T-helper 2 cell treated with Interferon-gamma antibody and Interleukin-4, amounts not matched to agents 5 μg/mL and 100 μg/mL, for 36 hours (primary cell): Measurements from ENCODE around the gene IGSF9B.

Experiments used
- DNase-seq: peaks from one replicate; pipeline ENCODE4 v3.0.0; 2021; ENCODE audit warnings: low spot score
- H3K27ac Mint-ChIP-seq: one replicate; pipeline ENCODE4 v1.8.0; 2021; ENCODE audit warnings: mild to moderate bottlenecking, mixed read lengths
- H3K27me3 Mint-ChIP-seq: one replicate; pipeline ENCODE4 v1.8.0; 2021; ENCODE audit warnings: low read depth, mixed read lengths
- H3K36me3 Mint-ChIP-seq: one replicate; pipeline ENCODE4 v1.8.0; 2021; ENCODE audit warnings: low read depth, mixed read lengths
- H3K4me1 Mint-ChIP-seq: one replicate; pipeline ENCODE4 v1.8.0; 2021; ENCODE audit warnings: low read depth, mixed read lengths
- H3K4me3 Mint-ChIP-seq: one replicate; pipeline ENCODE4 v1.8.0; 2022; ENCODE audit warnings: mild to moderate bottlenecking, moderate library complexity, mixed read lengths
- H3K9me3 Mint-ChIP-seq: one replicate; pipeline ENCODE4 v1.8.0; 2021; ENCODE audit warnings: mixed read lengths

IGSF9B gene

GRCh38 chr11:133934096-133934495 is 22.7 kb downstream of the IGSF9B start:
- peaks cover 68% of the 10 kb centered on the region for H3K36me3 Mint-ChIP-seq
- DNase-seq, result no peak
- no peak overlapping the region for H3K4me3 Mint-ChIP-seq
- H3K4me1 Mint-ChIP-seq, result peaks cover 22% of the 10 kb centered on the region
- H3K27ac Mint-ChIP-seq, result no peak overlapping the region
- no peaks in the 10 kb centered on the region for H3K9me3 Mint-ChIP-seq
- H3K27me3 Mint-ChIP-seq, result no peaks in the 10 kb centered on the region

- peaks cover 63% of the 10 kb centered on the region for H3K36me3 Mint-ChIP-seq
- peak overlapping the region; percentile 79 for H3K27ac Mint-ChIP-seq
- no peaks in the 10 kb centered on the region for H3K27me3 Mint-ChIP-seq
- DNase-seq, result no peak
- H3K4me3 Mint-ChIP-seq, result no peak overlapping the region
- peaks cover 33% of the 10 kb centered on the region for H3K4me1 Mint-ChIP-seq
- H3K9me3 Mint-ChIP-seq, result no peaks in the 10 kb centered on the region
These were observed 25.2 kb downstream of the IGSF9B start for GRCh38 chr11:133931449-133932060.

GRCh38 chr11:133930767-133931448 is 25.9 kb downstream of the IGSF9B start:
- DNase-seq, result no peak
- Mint-ChIP-seq H3K9me3 (no peaks in the 10 kb centered on the region), H3K4me3 (no peak overlapping the region), H3K36me3 (peaks cover 62% of the 10 kb centered on the region), H3K4me1 (peaks cover 31% of the 10 kb centered on the region), H3K27me3 (no peaks in the 10 kb centered on the region), H3K27ac (peak overlapping the region; percentile 41)

- H3K27ac Mint-ChIP-seq, result peak overlapping the region; percentile 88
- H3K4me1 Mint-ChIP-seq, result peaks cover 31% of the 10 kb centered on the region
- H3K36me3 Mint-ChIP-seq, result peaks cover 61% of the 10 kb centered on the region
- no peaks in the 10 kb centered on the region for H3K9me3 Mint-ChIP-seq
- H3K4me3 Mint-ChIP-seq, result no peak overlapping the region
- no peaks in the 10 kb centered on the region for H3K27me3 Mint-ChIP-seq
- no peak for DNase-seq
These were observed 26.6 kb downstream of the IGSF9B start for GRCh38 chr11:133930053-133930766.

GRCh38 chr11:133929401-133930052 is 27.2 kb downstream of the IGSF9B start:
- Mint-ChIP-seq H3K9me3 (no peaks in the 10 kb centered on the region), H3K36me3 (peaks cover 59% of the 10 kb centered on the region), H3K4me1 (peaks cover 27% of the 10 kb centered on the region), H3K27ac (peak overlapping the region; percentile 88), H3K4me3 (peak overlapping the region; percentile 81), H3K27me3 (no peaks in the 10 kb centered on the region)
- peak; percentile 23 for DNase-seq

- peak overlapping the region; percentile 81 for H3K4me3 Mint-ChIP-seq
- H3K4me1 Mint-ChIP-seq, result peaks cover 27% of the 10 kb centered on the region
- peak overlapping the region; percentile 88 for H3K27ac Mint-ChIP-seq
- H3K27me3 Mint-ChIP-seq, result no peaks in the 10 kb centered on the region
- peak; percentile 86 for DNase-seq
- H3K9me3 Mint-ChIP-seq, result no peaks in the 10 kb centered on the region
- peaks cover 58% of the 10 kb centered on the region for H3K36me3 Mint-ChIP-seq
These were observed 28.1 kb downstream of the IGSF9B start for GRCh38 chr11:133928628-133929059.

- Mint-ChIP-seq H3K4me1 (peaks cover 27% of the 10 kb centered on the region), H3K4me3 (peak overlapping the region; percentile 81), H3K27ac (peak overlapping the region; percentile 88), H3K27me3 (no peaks in the 10 kb centered on the region), H3K36me3 (peaks cover 58% of the 10 kb centered on the region), H3K9me3 (no peaks in the 10 kb centered on the region)
- peak; percentile 65 for DNase-seq
These were observed 28.8 kb downstream of the IGSF9B start for GRCh38 chr11:133927690-133928627.

GRCh38 chr11:133926466-133927246 is 30.1 kb downstream of the IGSF9B start:
- Mint-ChIP-seq H3K9me3 (no peaks in the 10 kb centered on the region), H3K27me3 (no peaks in the 10 kb centered on the region), H3K4me1 (peaks cover 26% of the 10 kb centered on the region), H3K4me3 (no peak overlapping the region), H3K27ac (peak overlapping the region; percentile 31), H3K36me3 (peaks cover 63% of the 10 kb centered on the region)
- DNase-seq, result no peak

- no peak overlapping the region for H3K4me3 Mint-ChIP-seq
- DNase-seq, result no peak
- peaks cover 62% of the 10 kb centered on the region for H3K36me3 Mint-ChIP-seq
- peaks cover 27% of the 10 kb centered on the region for H3K4me1 Mint-ChIP-seq
- no peaks in the 10 kb centered on the region for H3K27me3 Mint-ChIP-seq
- no peaks in the 10 kb centered on the region for H3K9me3 Mint-ChIP-seq
- H3K27ac Mint-ChIP-seq, result no peak overlapping the region
These were observed 31.0 kb downstream of the IGSF9B start for GRCh38 chr11:133925756-133926155.

- Mint-ChIP-seq H3K27ac (no peak overlapping the region), H3K27me3 (no peaks in the 10 kb centered on the region), H3K4me1 (peaks cover 23% of the 10 kb centered on the region), H3K36me3 (peaks cover 53% of the 10 kb centered on the region), H3K9me3 (no peaks in the 10 kb centered on the region), H3K4me3 (no peak overlapping the region)
- DNase-seq, result no peak
These were observed 32.1 kb downstream of the IGSF9B start for GRCh38 chr11:133924661-133925060.

- peaks cover 45% of the 10 kb centered on the region for H3K36me3 Mint-ChIP-seq
- no peaks in the 10 kb centered on the region for H3K27me3 Mint-ChIP-seq
- H3K9me3 Mint-ChIP-seq, result no peaks in the 10 kb centered on the region
- H3K27ac Mint-ChIP-seq, result peak overlapping the region; percentile 55
- H3K4me3 Mint-ChIP-seq, result no peak overlapping the region
- no peak for DNase-seq
- H3K4me1 Mint-ChIP-seq, result peaks cover 4% of the 10 kb centered on the region
These were observed 34.5 kb downstream of the IGSF9B start for GRCh38 chr11:133922078-133922870.

- peaks cover 3% of the 10 kb centered on the region for H3K4me1 Mint-ChIP-seq
- H3K27me3 Mint-ChIP-seq, result no peaks in the 10 kb centered on the region
- peaks cover 44% of the 10 kb centered on the region for H3K36me3 Mint-ChIP-seq
- no peak overlapping the region for H3K4me3 Mint-ChIP-seq
- no peak for DNase-seq
- H3K9me3 Mint-ChIP-seq, result no peaks in the 10 kb centered on the region
- H3K27ac Mint-ChIP-seq, result peak overlapping the region; percentile 55
These were observed 35.3 kb downstream of the IGSF9B start for GRCh38 chr11:133921513-133921912.
